NCI-H69 (cell line): ENCODE measurements around the gene TP53I3.
"Not testable (repeated sequence)": the region's sequence is repeated elsewhere in the genome, so short reads cannot be mapped to it uniquely, and the experiment has no call there.

ENCODE experiments used
- DNase-seq: peaks from one replicate; lab custom pipeline; 2025; lab: John Stamatoyannopoulos, UW

TP53I3 gene

GRCh38 chr2:24052951-24053350, 31.7 kb downstream of the TP53I3 start:
- no peak for DNase-seq

- no peak for DNase-seq
Measured at GRCh38 chr2:24051833-24052232, 32.8 kb downstream of the TP53I3 start.

- DNase-seq, result peak; percentile 33
Measured at GRCh38 chr2:24050041-24050979, 34.3 kb downstream of the TP53I3 start.

- DNase-seq, result peak; percentile 84
Measured at GRCh38 chr2:24049485-24050021, 35.1 kb downstream of the TP53I3 start, which contains the start of gene FKBP1B. TSS of gene FKBP1B (plus strand) at chr2:24049741. CDS start at chr2:24049850, 109 bp downstream.

- DNase-seq, result peak; percentile 68
Measured at GRCh38 chr2:24048769-24049484, 35.7 kb downstream of the TP53I3 start.

- DNase-seq, result peak; percentile 34
Measured at GRCh38 chr2:24047703-24048033, 37.0 kb downstream of the TP53I3 start.

- DNase-seq, result peak; percentile 96
Measured at GRCh38 chr2:24046930-24047702, 37.5 kb downstream of the TP53I3 start, which contains the start of gene WDCP. TSS of gene WDCP (minus strand) at chr2:24047391. CDS start at chr2:24039494, 7,897 bp downstream.

GRCh38 chr2:24046599-24046929, 38.1 kb downstream of the TP53I3 start:
- no peak for DNase-seq

GRCh38 chr2:24045511-24046508, 38.8 kb downstream of the TP53I3 start:
- no peak for DNase-seq

- DNase-seq, result not testable (repeated sequence)
Measured at GRCh38 chr2:24043133-24043532, 41.5 kb downstream of the TP53I3 start.

- DNase-seq, result no peak
Measured at GRCh38 chr2:24040511-24040910, 44.1 kb downstream of the TP53I3 start.

GRCh38 chr2:24038786-24039499, 45.7 kb downstream of the TP53I3 start:
- DNase-seq, result no peak
